Measurements from ENCODE around the gene CFAP77. TPM values are rescaled to one million over a fixed set of nuclear protein-coding genes. Genes with fewer than 3 reads are reported as not detected.

CFAP77 gene
- total and polyA plus RNA-seq, 9 of the 15 experiments (the other 6 are each of a cell fraction or from before 2014, with no cell fraction given): not detected

DNA sequence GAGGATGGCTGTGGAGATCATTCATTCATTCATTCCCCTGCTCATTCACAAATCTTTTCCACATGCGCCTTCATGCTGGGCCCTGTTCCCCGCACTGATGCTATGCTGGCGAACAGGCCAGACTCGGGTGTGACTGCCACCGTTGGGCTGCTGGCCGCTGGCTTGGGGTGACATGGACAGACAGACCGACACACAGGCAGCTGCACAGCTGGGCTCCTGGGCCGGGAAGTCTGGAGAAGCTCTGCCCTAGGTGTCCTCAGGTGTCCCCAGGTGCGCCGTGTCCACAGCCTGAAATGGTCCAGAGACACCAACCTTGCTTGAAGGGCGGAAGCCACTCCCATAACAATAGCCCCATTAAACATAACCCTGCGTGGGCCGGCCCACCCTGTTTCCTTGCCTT, 137.4 kb downstream of the CFAP77 start (continued):
- TF ChIP-seq, protein P1, sequence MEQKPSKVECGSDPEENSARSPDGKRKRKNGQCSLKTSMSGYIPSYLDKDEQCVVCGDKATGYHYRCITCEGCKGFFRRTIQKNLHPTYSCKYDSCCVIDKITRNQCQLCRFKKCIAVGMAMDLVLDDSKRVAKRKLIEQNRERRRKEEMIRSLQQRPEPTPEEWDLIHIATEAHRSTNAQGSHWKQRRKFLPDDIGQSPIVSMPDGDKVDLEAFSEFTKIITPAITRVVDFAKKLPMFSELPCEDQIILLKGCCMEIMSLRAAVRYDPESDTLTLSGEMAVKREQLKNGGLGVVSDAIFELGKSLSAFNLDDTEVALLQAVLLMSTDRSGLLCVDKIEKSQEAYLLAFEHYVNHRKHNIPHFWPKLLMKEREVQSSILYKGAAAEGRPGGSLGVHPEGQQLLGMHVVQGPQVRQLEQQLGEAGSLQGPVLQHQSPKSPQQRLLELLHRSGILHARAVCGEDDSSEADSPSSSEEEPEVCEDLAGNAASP (IDR thresholded peaks at IDR 0.05): no peak
- TF ChIP-seq ZNF324 (CRISPR knock-in tag; IDR thresholded peaks at IDR 0.05) (no peak), SP1 (CRISPR knock-in tag; IDR thresholded peaks at IDR 0.05) (no peak), TAL1 (IDR thresholded peaks at IDR 0.05) (no peak), BRD9 (IDR thresholded peaks at IDR 0.05; ENCODE audit: low read depth, partially characterized antibody) (no peak), LEF1 (IDR thresholded peaks at IDR 0.05) (no peak)
- TF ChIP-seq, protein P2, sequence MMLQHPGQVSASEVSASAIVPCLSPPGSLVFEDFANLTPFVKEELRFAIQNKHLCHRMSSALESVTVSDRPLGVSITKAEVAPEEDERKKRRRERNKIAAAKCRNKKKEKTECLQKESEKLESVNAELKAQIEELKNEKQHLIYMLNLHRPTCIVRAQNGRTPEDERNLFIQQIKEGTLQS (IDR thresholded peaks at IDR 0.05): no peak
- TF ChIP-seq, protein P2 (CRISPR knock-in tag; conservative IDR thresholded peaks at IDR 0.05): no peak
- TF ChIP-seq, protein P3, sequence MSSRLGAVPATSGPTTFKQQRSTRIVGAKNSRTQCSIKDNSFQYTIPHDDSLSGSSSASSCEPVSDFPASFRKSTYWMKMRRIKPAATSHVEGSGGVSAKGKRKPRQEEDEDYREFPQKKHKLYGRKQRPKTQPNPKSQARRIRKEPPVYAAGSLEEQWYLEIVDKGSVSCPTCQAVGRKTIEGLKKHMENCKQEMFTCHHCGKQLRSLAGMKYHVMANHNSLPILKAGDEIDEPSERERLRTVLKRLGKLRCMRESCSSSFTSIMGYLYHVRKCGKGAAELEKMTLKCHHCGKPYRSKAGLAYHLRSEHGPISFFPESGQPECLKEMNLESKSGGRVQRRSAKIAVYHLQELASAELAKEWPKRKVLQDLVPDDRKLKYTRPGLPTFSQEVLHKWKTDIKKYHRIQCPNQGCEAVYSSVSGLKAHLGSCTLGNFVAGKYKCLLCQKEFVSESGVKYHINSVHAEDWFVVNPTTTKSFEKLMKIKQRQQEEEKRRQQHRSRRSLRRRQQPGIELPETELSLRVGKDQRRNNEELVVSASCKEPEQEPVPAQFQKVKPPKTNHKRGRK (tag; IDR thresholded peaks at IDR 0.05): no peak

Data from K562 (cell line).